Activated T-cell treated with anti-CD3 and anti-CD28 coated beads, Interleukin-2, amount 50 U/mL, for 48 hours (primary cell): ENCODE results near the gene PLIN4.

Source experiments
- DNase-seq, 2 experiments: peaks; one replicate each; pipeline ENCODE4 v3.0.0-alpha.2; 2020

The PLIN4 gene

DNA sequence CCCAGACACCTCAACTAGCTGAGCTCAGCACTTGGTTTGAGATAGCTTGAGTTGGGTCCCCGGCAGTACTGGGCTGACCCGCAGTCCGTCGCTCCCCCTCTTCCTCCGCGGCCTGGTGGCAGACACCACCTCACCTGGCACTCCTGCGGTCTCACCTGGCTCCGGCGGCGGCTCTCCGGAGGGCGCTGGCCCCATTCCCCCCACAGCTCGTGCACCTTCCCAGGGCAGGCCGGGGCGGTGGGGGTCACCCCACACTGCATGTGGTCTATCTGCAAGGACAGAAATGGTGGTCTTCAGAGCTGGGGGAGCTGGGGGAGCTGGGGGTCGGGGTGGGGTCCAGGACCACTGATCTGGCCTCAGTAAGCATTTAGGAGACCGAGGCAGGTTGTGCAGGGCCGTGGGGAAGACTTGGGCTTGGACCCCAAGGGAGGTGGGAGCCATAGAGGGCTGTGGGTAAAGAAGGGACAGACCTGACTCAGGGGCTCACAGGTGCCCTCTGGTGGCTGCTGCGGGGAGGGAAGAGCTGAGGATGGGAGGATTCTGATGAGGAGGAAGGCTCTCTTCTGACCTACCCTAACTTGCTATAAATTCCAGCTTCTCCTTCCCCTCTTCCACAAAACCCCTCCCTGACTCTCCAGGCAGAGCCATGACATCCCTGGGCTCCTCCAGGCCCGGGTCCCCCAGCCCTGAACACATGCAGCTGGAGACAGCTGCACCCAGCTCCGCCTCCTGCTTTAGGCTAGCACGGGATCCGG is 6.7 kb upstream of the PLIN4 start:
- DNase-seq: peak; percentile 82 to 83

- DNase-seq: peak; percentile 45 to 55
Observed at GRCh38 chr19:4523306-4524110, 5.2 kb upstream of the PLIN4 start.

DNA sequence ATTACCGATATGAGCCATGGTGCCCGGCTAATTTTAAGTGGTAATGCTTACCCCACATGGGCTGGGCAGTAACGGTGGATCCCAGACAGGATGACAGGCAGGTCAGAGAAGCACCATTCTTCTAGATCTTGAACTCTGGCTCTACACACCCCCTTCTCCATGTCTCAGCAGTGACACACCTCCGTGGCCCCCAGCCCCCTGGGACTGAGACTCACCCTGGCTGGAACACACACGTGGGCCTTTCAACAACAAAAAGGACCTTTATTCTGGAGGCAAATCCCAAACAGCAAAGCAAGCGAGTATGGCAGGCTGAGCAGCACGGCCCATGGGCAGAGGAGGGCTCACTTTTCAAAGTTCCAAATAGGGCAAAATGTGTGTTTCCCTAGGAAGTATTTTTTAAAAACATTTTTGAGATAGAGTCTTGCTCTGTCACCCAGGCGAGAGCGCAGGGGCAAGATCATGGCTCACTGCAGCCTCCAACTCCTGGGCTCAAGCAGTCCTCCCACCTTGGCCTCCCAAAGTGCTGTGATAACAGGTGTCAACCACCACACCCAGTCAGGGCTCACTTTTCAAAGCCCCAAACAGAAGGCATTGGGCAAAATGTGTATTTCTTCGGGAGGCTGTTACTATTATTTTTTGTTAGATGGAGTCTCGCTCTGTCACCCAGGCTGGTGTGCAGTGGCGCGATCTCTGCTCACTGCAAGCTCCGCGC is 4.2 kb upstream of the PLIN4 start:
- no peak for DNase-seq

DNA sequence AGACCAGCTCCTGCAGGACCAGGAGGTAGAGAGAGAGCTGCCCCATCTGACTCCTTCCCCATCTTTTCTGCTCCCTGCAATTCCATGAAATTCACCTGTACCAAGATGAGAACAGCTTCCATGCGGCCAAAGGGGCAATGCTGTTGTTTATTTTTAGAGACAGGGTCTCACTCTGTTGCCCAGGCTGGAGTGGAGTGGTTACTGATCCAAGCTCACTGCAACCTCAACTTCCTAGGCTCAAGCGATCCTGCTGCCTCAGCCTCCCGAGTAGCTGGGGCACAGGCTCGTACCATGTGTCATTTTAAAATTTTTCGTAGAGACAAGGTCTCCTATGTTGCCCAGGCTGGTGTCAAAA is 3.6 kb upstream of the PLIN4 start:
- DNase-seq: no peak

GRCh38 chr19:4521170-4521887 is 3.0 kb upstream of the PLIN4 start:
- no peak for DNase-seq

DNA sequence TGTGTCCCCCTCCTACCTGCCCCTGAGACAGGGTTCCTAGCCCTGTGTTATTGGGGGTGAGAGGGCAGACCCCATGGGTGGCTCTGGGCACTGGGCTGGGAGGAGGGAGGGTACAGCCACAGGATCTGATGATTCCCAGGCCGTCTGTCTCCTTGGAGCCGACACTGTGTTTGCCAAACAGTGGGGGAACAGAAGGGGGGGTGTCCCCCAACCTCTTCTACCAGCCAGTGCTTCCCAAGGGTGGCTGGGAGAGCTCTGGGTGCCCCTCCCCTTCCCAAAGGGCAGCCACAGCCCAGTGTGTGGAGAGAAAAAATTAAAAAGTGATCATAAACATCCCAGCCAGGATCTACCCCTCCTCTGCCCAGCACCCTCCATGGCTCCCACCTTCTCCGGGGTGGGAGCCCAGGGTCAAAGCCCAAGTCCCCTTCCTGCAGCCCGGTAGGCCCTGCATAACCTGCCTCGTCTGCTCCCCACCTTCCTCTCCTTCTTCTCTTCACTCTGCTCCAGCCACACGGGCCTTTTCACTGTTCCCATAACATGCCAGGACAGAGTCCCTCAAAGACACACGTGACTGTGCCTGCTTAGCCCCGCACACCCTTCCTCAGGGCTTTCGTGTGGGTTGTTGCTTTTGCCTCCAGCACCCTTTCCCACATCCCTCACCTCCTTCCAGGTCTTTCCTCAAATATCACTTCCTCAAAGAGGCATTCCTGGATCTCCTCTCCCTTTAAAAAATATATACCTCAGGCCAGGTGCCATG is 1.4 kb upstream of the PLIN4 start:
- DNase-seq: no peak

GRCh38 chr19:4519172-4519496 is 848 bp upstream of the PLIN4 start:
- DNase-seq: no peak

DNA sequence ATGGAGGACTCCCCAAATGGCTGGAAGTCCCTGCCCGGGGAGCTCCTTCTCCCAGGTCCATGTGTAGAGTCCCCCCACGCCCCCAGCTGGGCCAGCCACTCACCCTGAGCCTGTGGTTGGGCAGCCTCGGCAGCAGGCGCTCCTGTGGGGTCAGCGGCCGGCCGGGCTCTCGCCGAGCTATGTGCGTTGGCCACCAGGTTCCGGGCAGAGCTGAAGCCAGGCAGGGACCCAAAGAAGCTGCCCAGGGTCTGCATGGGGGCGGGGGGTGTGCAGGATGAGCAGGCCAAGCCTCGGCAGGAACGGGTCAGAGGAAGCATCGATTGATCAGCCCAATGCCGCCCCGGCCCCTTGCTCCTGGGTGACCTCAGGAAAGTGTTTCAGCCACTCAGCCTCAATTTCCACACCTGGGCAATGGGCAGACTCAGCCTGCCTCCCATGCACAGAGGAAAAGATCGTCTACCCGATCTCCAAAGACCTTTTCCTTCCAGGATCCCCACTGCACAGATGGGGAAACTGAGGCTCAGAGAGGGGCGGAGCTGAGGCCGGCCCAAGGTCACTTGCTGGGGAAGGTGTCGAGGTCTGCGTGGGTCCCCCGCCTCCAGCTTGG is 732 bp downstream of the PLIN4 start:
- DNase-seq: no peak

- DNase-seq: no peak
Observed at GRCh38 chr19:4516939-4517300, 1.4 kb downstream of the PLIN4 start.

DNA sequence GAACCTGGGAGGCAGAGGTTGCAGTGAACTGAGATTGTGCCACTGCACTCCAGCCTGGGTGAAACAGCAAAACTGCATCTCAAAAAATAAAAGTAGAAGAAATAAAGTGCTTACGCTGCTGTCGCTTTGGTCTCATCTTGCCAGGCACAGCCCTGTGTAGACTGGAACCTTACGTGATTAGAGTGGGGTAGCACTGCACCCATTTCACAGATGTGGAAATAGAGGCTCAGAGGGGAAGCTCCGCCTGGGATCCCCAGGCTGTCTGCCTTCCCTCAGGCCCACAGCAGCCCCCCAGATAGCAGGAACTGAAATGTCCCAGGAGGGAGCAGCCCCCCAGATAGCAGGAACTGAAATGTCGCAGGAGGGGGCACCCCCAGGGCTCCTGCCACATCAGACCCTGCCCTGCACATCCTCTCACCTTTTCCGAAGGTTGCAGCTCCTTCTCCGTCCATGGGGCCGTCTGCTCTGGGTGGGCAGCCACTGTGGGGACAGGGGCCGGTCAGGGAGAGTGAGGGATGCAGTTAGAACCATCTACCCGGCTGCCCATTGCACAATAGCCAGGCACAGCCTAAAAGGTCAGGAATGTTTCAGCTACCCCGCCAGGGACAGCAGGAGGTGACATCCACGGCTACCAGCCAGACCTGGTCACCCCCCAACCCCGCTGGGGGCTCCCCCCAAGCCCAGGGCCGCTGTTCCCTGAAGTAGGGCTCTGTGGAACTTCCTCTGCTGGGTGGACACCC is 1.9 kb downstream of the PLIN4 start:
- no peak for DNase-seq

GRCh38 chr19:4515732-4516131 is 2.6 kb downstream of the PLIN4 start:
- no peak for DNase-seq

DNA sequence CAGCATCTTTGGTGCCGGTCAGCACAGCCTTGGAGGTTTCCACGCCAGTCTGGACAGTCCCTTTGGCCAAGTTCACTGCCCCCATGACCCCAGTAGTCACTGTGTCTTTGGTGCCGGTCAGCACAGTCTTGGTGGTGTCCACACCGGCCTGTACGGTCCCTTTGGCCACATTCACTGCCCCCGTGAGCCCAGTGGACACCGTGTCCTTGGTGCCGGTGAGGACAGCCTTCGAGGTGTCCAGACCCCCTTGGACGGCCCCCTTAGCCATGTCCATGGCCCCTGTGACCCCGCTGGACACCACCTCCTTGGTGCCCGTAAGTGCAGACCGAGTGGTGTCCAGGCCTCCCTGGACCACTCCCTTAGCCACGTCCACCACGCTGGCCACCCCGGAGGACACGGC is 5.0 kb downstream of the PLIN4 start:
- no peak for DNase-seq

DNA sequence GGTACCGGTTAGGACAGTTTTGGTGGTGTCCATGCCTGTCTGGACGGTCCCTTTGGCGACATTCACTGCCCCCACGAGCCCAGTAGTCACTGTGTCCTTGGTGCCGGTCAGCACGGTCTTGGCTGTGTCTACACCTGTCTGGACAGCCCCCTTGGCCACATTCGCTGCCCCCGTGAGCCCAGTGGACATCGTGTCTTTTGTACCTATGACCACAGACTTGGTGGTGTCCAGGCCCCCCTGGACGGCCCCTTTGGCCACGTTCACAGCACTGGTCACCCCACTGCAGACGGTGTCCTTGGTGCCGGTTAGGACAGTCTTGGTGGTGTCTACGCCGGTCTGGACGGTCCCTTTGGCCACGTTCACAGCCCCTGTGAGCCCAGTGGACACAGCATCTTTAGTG is 6.2 kb downstream of the PLIN4 start:
- no peak for DNase-seq

GRCh38 chr19:4511300-4512054 is 6.8 kb downstream of the PLIN4 start:
- no peak for DNase-seq

DNA sequence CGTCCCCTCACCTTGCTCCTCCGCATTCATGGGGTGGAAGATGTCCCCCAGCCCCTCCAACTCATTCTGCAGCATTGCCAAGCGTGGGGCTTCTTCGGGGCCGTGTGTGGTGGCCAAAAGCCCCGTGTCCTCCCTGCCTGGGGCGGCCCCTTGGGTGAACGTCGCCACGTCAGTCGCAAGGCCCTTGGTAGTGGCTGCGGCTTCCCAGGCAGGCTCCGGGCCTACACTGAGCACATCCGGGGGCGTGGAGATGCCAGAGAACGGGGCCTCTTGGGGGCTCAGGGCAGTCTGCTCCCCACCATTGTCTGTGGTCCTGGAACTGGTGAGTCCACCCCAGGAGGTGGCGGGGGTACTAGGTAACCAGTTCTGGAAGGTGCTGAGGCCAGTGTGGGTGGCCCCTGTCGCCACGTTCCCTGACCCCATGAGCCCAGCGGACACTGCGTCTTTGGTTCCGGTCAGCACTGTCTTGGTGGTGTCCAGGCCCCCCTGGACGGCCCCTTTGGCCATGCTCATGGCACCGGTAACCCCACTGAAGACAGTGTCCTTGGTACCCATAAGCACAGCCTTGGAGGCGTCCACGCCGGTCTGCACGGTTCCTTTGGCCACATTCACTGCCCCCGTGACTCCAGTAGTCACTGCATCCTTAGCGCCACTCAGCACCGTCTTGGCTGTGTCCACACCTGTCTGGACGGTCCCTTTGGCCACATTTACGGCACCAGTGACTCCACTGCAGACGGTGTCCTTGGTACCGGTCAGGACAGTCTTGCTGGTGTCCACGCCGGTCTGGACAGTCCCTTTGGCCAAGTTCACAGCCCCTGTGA is 7.6 kb downstream of the PLIN4 start:
- DNase-seq: no peak

DNA sequence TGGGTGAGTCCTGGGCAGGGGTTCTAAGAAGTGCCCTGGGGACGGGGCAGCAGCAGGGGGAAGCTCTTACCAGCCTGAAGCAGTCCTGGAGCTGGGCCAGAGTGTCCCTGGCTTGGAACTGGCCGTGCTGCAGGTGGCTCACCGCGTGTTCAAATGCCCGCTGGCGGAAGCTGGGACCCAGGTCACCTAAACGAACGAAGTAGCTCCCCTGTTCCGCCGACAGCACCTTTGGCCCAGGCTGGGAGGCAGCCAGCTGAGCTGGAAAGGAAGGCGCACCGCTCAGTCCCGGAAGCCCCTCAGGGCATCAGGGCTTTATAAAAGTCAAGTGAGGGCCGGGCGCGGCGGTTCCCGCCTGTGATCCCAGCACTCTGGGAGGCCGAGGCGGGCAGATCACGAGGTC is 9.6 kb downstream of the PLIN4 start:
- no peak for DNase-seq

GRCh38 chr19:4507804-4508203 is 10.5 kb downstream of the PLIN4 start:
- DNase-seq: no peak

DNA sequence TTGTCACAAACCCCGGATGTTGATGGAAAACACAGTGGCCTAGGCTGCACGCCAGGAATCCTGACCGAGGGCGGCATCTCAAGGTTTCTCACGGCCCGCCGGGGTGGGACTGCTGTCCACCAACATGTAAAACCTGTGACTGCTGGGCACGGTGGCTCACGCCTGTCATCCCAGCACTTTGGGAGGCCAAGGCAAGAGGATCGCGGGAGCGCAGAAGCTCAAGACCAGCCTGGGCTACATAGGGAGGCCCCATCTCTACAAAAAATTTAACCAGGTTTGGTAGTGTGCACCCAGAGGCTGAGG is 11.2 kb downstream of the PLIN4 start:
- no peak for DNase-seq

DNA sequence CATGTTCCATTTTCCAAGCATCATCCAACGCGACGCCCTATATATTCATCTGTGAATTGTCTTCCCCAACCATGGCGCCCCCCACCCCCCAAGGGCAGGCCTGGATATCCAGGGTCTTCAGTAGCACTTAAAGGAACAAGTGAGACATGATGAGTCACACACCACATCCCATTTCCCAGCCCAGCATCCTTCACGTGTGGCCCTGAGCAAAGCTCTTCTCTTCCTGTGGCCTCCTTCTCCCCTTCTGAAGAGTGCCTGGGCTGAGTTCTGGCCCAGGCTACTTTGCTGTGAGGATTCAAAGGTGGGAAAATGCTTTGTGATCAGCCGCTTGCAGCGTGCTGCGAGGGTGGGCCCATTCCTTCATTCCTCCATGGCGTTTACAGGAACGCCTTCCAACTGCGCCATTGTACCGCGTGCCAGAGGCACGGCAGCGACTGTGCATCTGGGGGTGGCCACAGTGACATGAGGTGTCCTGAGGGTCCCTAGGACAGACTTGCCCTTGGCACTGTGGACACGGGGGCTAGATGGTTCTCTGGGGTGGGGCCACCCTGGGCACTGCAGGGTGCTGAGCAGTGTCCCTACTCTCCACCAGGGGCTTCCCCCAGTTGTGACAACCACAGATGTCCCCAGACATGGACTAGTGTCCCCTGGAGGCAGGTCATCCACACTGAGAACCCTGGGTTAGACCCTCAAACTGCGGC is 11.7 kb downstream of the PLIN4 start:
- peak; percentile 26 to 28 for DNase-seq
